Measurements from ENCODE around the gene C16orf54.
"Not testable (repeated sequence)": the region's sequence is repeated elsewhere in the genome, so short reads cannot be mapped to it uniquely, and the experiment has no call there.

C16orf54 gene

GRCh38 chr16:29729116-29729521 lies 16.7 kb downstream of the C16orf54 start:
- no peaks in the 10 kb centered on the region for H3K36me3 ChIP-seq (ENCODE audit: control insufficient read depth in 1 of 2, insufficient read depth in 2 of 2, low read length in 2 of 2)
- H3K9ac ChIP-seq (ENCODE audit: low read depth in 1 of 2, low read length in 2 of 2), result no peak overlapping the region
- H3K9me3 ChIP-seq (ENCODE audit: control insufficient read depth in 1 of 2, low read length in 2 of 2), result no peaks in the 10 kb centered on the region
- peaks cover 0 to 3% of the 10 kb centered on the region in 2 donors for H3K4me1 ChIP-seq (ENCODE audit: control insufficient read depth in 1 of 2, insufficient read depth in 2 of 2, low read length in 2 of 2)
- no peaks in the 10 kb centered on the region for H3K27me3 ChIP-seq (ENCODE audit: control insufficient read depth in 1 of 2, insufficient read depth in 2 of 2, low read length in 2 of 2)
- H3K4me3 ChIP-seq (ENCODE audit: low read depth in 1 of 2, low read length in 2 of 2), result no peak overlapping the region
- no peak overlapping the region for H3K27ac ChIP-seq (ENCODE audit: low read depth, low read length)

GRCh38 chr16:29727452-29727851 lies 18.3 kb downstream of the C16orf54 start:
- no peaks in the 10 kb centered on the region for H3K36me3 ChIP-seq (ENCODE audit: control insufficient read depth in 1 of 2, insufficient read depth in 2 of 2, low read length in 2 of 2)
- H3K27ac ChIP-seq (ENCODE audit: low read depth, low read length), result no peak overlapping the region
- H3K27me3 ChIP-seq (ENCODE audit: control insufficient read depth in 1 of 2, insufficient read depth in 2 of 2, low read length in 2 of 2), result no peaks in the 10 kb centered on the region
- no peaks in the 10 kb centered on the region for H3K9me3 ChIP-seq (ENCODE audit: control insufficient read depth in 1 of 2, low read length in 2 of 2)
- no peak overlapping the region for H3K4me3 ChIP-seq (ENCODE audit: low read depth in 1 of 2, low read length in 2 of 2)
- H3K4me1 ChIP-seq (ENCODE audit: control insufficient read depth in 1 of 2, insufficient read depth in 2 of 2, low read length in 2 of 2), result peaks cover 0 to 3% of the 10 kb centered on the region in 2 donors
- no peak overlapping the region for H3K9ac ChIP-seq (ENCODE audit: low read depth in 1 of 2, low read length in 2 of 2)

DNA sequence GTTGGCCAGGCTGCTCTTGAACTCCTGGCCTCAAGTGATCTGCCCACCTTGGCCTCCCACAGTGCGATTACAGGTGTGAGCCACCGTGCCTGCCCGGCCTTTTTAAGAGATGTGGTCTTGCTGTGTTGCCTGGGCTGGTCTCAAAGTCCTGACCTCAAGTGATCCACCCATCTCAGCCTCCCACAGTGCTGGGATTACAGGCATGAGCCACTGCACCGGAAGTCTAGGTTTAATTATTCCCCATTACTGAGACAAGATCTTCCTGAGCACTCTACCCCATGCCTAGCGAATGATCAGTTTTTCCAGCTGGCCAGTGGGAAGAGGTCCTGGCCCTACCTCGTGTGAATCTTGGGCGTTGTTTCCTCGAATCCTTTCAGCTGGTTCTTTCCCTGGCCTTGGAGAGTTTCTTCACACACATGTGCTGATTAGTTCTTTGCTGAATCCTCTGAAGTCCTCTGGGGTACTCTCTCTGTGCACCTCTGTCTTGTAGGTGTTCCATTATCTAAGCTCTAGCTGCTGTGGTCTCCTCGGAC lies 18.9 kb downstream of the C16orf54 start:
- H3K9ac ChIP-seq (ENCODE audit: low read depth in 1 of 2, low read length in 2 of 2), result no peak overlapping the region
- H3K4me3 ChIP-seq (ENCODE audit: low read depth in 1 of 2, low read length in 2 of 2), result no peak overlapping the region
- H3K36me3 ChIP-seq (ENCODE audit: control insufficient read depth in 1 of 2, insufficient read depth in 2 of 2, low read length in 2 of 2), result no peaks in the 10 kb centered on the region
- no peaks in the 10 kb centered on the region for H3K9me3 ChIP-seq (ENCODE audit: control insufficient read depth in 1 of 2, low read length in 2 of 2)
- no peaks in the 10 kb centered on the region for H3K27me3 ChIP-seq (ENCODE audit: control insufficient read depth in 1 of 2, insufficient read depth in 2 of 2, low read length in 2 of 2)
- peaks cover 0 to 3% of the 10 kb centered on the region in 2 donors for H3K4me1 ChIP-seq (ENCODE audit: control insufficient read depth in 1 of 2, insufficient read depth in 2 of 2, low read length in 2 of 2)
- H3K27ac ChIP-seq (ENCODE audit: low read depth, low read length), result no peak overlapping the region

- H3K27ac ChIP-seq (ENCODE audit: low read depth, low read length); H3K36me3 ChIP-seq (ENCODE audit: control insufficient read depth in 1 of 2, insufficient read depth in 2 of 2, low read length in 2 of 2); H3K9me3 ChIP-seq (ENCODE audit: control insufficient read depth in 1 of 2, low read length in 2 of 2); H3K4me1 ChIP-seq (ENCODE audit: control insufficient read depth in 1 of 2, insufficient read depth in 2 of 2, low read length in 2 of 2); H3K4me3 ChIP-seq (ENCODE audit: low read depth in 1 of 2, low read length in 2 of 2); H3K27me3 ChIP-seq (ENCODE audit: control insufficient read depth in 1 of 2, insufficient read depth in 2 of 2, low read length in 2 of 2); H3K9ac ChIP-seq (ENCODE audit: low read depth in 1 of 2, low read length in 2 of 2): not testable (repeated sequence)
Measured at GRCh38 chr16:29721167-29721879, 24.5 kb downstream of the C16orf54 start.

- no peaks in the 10 kb centered on the region for H3K36me3 ChIP-seq (ENCODE audit: control insufficient read depth in 1 of 2, insufficient read depth in 2 of 2, low read length in 2 of 2)
- no peak overlapping the region for H3K9ac ChIP-seq (ENCODE audit: low read depth in 1 of 2, low read length in 2 of 2)
- H3K27ac ChIP-seq (ENCODE audit: low read depth, low read length), result no peak overlapping the region
- no peaks in the 10 kb centered on the region for H3K27me3 ChIP-seq (ENCODE audit: control insufficient read depth in 1 of 2, insufficient read depth in 2 of 2, low read length in 2 of 2)
- H3K4me3 ChIP-seq (ENCODE audit: low read depth in 1 of 2, low read length in 2 of 2), result no peak overlapping the region
- no peaks in the 10 kb centered on the region for H3K4me1 ChIP-seq (ENCODE audit: control insufficient read depth in 1 of 2, insufficient read depth in 2 of 2, low read length in 2 of 2)
- no peaks in the 10 kb centered on the region for H3K9me3 ChIP-seq (ENCODE audit: control insufficient read depth in 1 of 2, low read length in 2 of 2)
Measured at GRCh38 chr16:29720703-29721102, 25.1 kb downstream of the C16orf54 start.

- Histone ChIP-seq H3K4me1 (ENCODE audit: control insufficient read depth in 1 of 2, insufficient read depth in 2 of 2, low read length in 2 of 2) (no peaks in the 10 kb centered on the region), H3K4me3 (ENCODE audit: low read depth in 1 of 2, low read length in 2 of 2) (no peak overlapping the region), H3K9ac (ENCODE audit: low read depth in 1 of 2, low read length in 2 of 2) (no peak overlapping the region), H3K36me3 (ENCODE audit: control insufficient read depth in 1 of 2, insufficient read depth in 2 of 2, low read length in 2 of 2) (no peaks in the 10 kb centered on the region), H3K9me3 (ENCODE audit: control insufficient read depth in 1 of 2, low read length in 2 of 2) (no peaks in the 10 kb centered on the region), H3K27ac (ENCODE audit: low read depth, low read length) (no peak overlapping the region), H3K27me3 (ENCODE audit: control insufficient read depth in 1 of 2, insufficient read depth in 2 of 2, low read length in 2 of 2) (no peaks in the 10 kb centered on the region)
Measured at GRCh38 chr16:29719063-29719462, 26.7 kb downstream of the C16orf54 start.

DNA sequence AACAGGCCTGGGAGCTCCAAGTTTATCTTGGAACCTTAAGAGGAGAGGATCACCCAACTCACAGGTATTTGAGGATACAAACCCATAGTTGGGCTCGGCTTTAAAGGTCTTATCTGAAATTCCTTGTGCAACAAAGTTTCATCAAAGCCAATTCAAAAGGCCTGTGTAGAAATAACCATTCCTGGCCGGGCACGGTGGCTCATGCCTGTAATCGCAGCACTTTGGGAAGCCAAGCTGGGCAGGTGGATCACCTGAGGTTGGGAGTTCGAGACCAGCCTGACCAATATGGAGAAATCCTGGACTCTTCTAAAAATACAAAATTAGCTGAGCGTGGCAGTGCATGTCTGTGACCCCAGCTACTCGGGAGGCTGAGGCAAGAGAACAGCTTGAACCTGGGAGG lies 28.7 kb downstream of the C16orf54 start:
- no peak overlapping the region for H3K27ac ChIP-seq (ENCODE audit: low read depth, low read length)
- no peaks in the 10 kb centered on the region for H3K9me3 ChIP-seq (ENCODE audit: control insufficient read depth in 1 of 2, low read length in 2 of 2)
- H3K27me3 ChIP-seq (ENCODE audit: control insufficient read depth in 1 of 2, insufficient read depth in 2 of 2, low read length in 2 of 2), result no peaks in the 10 kb centered on the region
- no peak overlapping the region for H3K4me3 ChIP-seq (ENCODE audit: low read depth in 1 of 2, low read length in 2 of 2)
- no peaks in the 10 kb centered on the region for H3K36me3 ChIP-seq (ENCODE audit: control insufficient read depth in 1 of 2, insufficient read depth in 2 of 2, low read length in 2 of 2)
- no peak overlapping the region for H3K9ac ChIP-seq (ENCODE audit: low read depth in 1 of 2, low read length in 2 of 2)
- H3K4me1 ChIP-seq (ENCODE audit: control insufficient read depth in 1 of 2, insufficient read depth in 2 of 2, low read length in 2 of 2), result no peaks in the 10 kb centered on the region

DNA sequence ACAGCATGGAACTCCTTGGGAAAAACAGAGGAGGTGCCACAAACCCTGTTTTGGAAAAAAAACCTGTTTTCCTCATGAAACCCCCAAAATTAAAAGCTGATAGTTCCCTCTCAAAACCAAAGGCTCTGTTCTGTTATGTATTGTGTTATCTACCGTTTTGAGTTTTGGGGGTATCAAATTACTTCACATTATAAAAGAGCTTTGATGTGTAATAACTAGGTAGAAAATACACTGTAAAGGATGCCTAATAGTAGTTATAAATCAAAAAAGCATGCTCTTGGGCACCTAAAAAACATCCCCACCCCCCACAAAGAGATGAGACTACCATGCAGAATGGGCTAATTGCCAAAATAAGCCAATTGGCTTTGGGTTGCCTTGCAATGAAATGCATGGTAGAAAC lies 30.8 kb downstream of the C16orf54 start:
- H3K9ac ChIP-seq (ENCODE audit: low read depth in 1 of 2, low read length in 2 of 2), result no peak overlapping the region
- H3K36me3 ChIP-seq (ENCODE audit: control insufficient read depth in 1 of 2, insufficient read depth in 2 of 2, low read length in 2 of 2), result no peaks in the 10 kb centered on the region
- no peaks in the 10 kb centered on the region for H3K9me3 ChIP-seq (ENCODE audit: control insufficient read depth in 1 of 2, low read length in 2 of 2)
- no peak overlapping the region for H3K4me3 ChIP-seq (ENCODE audit: low read depth in 1 of 2, low read length in 2 of 2)
- H3K27ac ChIP-seq (ENCODE audit: low read depth, low read length), result no peak overlapping the region
- peaks cover 0 to 3% of the 10 kb centered on the region in 2 donors for H3K4me1 ChIP-seq (ENCODE audit: control insufficient read depth in 1 of 2, insufficient read depth in 2 of 2, low read length in 2 of 2)
- no peaks in the 10 kb centered on the region for H3K27me3 ChIP-seq (ENCODE audit: control insufficient read depth in 1 of 2, insufficient read depth in 2 of 2, low read length in 2 of 2)

DNA sequence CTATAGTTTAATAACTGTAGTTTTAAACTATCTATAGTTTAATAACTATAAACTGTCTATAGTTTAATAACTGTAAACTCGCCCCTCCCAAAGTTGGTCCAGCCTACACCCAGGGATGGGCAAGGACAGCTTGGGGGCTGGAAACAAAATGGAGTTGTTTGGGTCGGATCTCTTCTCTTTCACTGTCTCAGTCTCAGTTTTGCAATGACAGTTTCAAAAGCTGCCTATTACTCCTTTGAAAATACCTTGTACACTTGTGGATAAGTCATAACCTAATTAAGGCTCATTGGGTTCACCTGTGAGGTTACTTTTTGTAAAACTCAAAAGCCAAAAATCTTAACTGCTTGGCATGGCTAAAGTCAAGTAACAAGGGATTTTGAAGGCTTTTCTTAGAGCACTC lies 31.4 kb downstream of the C16orf54 start:
- no peaks in the 10 kb centered on the region for H3K36me3 ChIP-seq (ENCODE audit: control insufficient read depth in 1 of 2, insufficient read depth in 2 of 2, low read length in 2 of 2)
- no peak overlapping the region for H3K27ac ChIP-seq (ENCODE audit: low read depth, low read length)
- no peak overlapping the region for H3K9ac ChIP-seq (ENCODE audit: low read depth in 1 of 2, low read length in 2 of 2)
- no peaks in the 10 kb centered on the region for H3K27me3 ChIP-seq (ENCODE audit: control insufficient read depth in 1 of 2, insufficient read depth in 2 of 2, low read length in 2 of 2)
- H3K4me3 ChIP-seq (ENCODE audit: low read depth in 1 of 2, low read length in 2 of 2), result no peak overlapping the region
- no peaks in the 10 kb centered on the region for H3K9me3 ChIP-seq (ENCODE audit: control insufficient read depth in 1 of 2, low read length in 2 of 2)
- H3K4me1 ChIP-seq (ENCODE audit: control insufficient read depth in 1 of 2, insufficient read depth in 2 of 2, low read length in 2 of 2), result peaks cover 0 to 3% of the 10 kb centered on the region in 2 donors

GRCh38 chr16:29712809-29713208 lies 33.0 kb downstream of the C16orf54 start:
- Histone ChIP-seq H3K9me3 (ENCODE audit: control insufficient read depth in 1 of 2, low read length in 2 of 2) (no peaks in the 10 kb centered on the region), H3K4me3 (ENCODE audit: low read depth in 1 of 2, low read length in 2 of 2) (no peak overlapping the region), H3K4me1 (ENCODE audit: control insufficient read depth in 1 of 2, insufficient read depth in 2 of 2, low read length in 2 of 2) (peaks cover 0 to 3% of the 10 kb centered on the region in 2 donors), H3K9ac (ENCODE audit: low read depth in 1 of 2, low read length in 2 of 2) (no peak overlapping the region), H3K36me3 (ENCODE audit: control insufficient read depth in 1 of 2, insufficient read depth in 2 of 2, low read length in 2 of 2) (no peaks in the 10 kb centered on the region), H3K27ac (ENCODE audit: low read depth, low read length) (no peak overlapping the region), H3K27me3 (ENCODE audit: control insufficient read depth in 1 of 2, insufficient read depth in 2 of 2, low read length in 2 of 2) (no peaks in the 10 kb centered on the region)

Measured in duodenal mucosa (tissue), 2 donors.